Activated CD4-positive, alpha-beta memory T cell treated with anti-CD3 and anti-CD28 coated beads, Interleukin-2, amount 10 ng/mL, durations not matched to agents 7 days and 5 days (primary cell): ENCODE measurements around the gene FAM180A. TPM values are rescaled to one million over a fixed set of nuclear protein-coding genes. Genes with fewer than 3 reads are reported as not detected.
"Not testable (repeated sequence)": the region's sequence is repeated elsewhere in the genome, so short reads cannot be mapped to it uniquely, and the experiment has no call there.

Experiments used
- CTCF ChIA-PET: fragments of 350-600 bp; sonication (Branson Sonifier 250); formaldehyde crosslinking; loops from one replicate; lab custom pipeline; 2021; ENCODE audit warnings: antibody characterized with exemption, inconsistent platforms; lab: Charles Lee
- POLR2A ChIA-PET: fragments of 350-600 bp; sonication (Branson Sonifier 250); formaldehyde crosslinking; loops from one replicate; lab custom pipeline; 2021; ENCODE audit warnings: antibody characterized with exemption; lab: Charles Lee
- DNase-seq: peaks from one replicate; pipeline ENCODE4 v3.0.0-alpha.2; 2020
- H3K27ac Mint-ChIP-seq: one replicate; pipeline ENCODE4 v1.8.0; 2021; ENCODE audit warnings: mild to moderate bottlenecking, mixed read lengths
- H3K27me3 Mint-ChIP-seq: one replicate; pipeline ENCODE4 v1.8.0; 2021; ENCODE audit warnings: mixed read lengths
- H3K36me3 Mint-ChIP-seq: one replicate; pipeline ENCODE4 v1.8.0; 2021; ENCODE audit warnings: low read depth, mixed read lengths
- H3K4me1 Mint-ChIP-seq: one replicate; pipeline ENCODE4 v1.8.0; 2021; ENCODE audit warnings: mixed read lengths
- H3K4me3 Mint-ChIP-seq: one replicate; pipeline ENCODE4 v1.8.0; 2021; ENCODE audit warnings: mild to moderate bottlenecking, mixed read lengths
- H3K9me3 Mint-ChIP-seq: one replicate; pipeline ENCODE4 v1.8.0; 2021; ENCODE audit warnings: mixed read lengths
- total RNA-seq, 2 experiments: library from RNA; stranded (reverse); gene quantifications; one replicate each; pipeline ENCODE4 v1.2.3, GENCODE V29; 2021

FAM180A gene
- total RNA-seq, 2 experiments from 2014 or later, result not detected

- Mint-ChIP-seq H3K9me3 (no peaks in the 10 kb centered on the region), H3K4me1 (no peaks in the 10 kb centered on the region), H3K36me3 (no peaks in the 10 kb centered on the region), H3K4me3 (no peak overlapping the region), H3K27ac (no peak overlapping the region), H3K27me3 (peaks cover 21% of the 10 kb centered on the region)
- ChIA-PET POLR2A (no interaction called here), CTCF (no interaction called here)
- DNase-seq, result no peak
These were observed 34.2 kb upstream of the FAM180A start for GRCh38 chr7:135782801-135783200.

DNA sequence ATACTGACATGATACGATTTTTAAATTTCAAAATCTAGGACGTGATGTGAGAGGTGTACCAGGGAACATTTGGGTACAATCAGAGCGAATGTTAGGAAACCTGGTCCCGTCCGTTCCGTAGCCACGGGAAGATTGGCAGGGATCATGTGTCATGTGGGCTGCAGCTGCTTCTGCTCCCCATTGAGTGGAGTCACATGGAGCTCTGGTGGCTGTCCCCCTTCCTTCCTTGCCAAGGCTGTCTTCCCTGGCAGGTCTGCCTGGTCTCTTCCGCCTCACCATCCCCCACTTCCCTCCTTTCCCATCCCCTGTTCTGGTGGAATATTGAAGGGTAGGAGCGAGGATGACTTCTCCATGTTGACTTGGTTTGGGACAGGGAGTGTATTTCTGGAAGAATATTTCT lies 33.8 kb upstream of the FAM180A start:
- Mint-ChIP-seq H3K36me3 (no peaks in the 10 kb centered on the region), H3K27me3 (peaks cover 21% of the 10 kb centered on the region), H3K9me3 (no peaks in the 10 kb centered on the region), H3K4me3 (no peak overlapping the region), H3K27ac (no peak overlapping the region), H3K4me1 (no peaks in the 10 kb centered on the region)
- CTCF ChIA-PET, result no interaction called here
- POLR2A ChIA-PET, result no interaction called here
- DNase-seq, result no peak

DNA sequence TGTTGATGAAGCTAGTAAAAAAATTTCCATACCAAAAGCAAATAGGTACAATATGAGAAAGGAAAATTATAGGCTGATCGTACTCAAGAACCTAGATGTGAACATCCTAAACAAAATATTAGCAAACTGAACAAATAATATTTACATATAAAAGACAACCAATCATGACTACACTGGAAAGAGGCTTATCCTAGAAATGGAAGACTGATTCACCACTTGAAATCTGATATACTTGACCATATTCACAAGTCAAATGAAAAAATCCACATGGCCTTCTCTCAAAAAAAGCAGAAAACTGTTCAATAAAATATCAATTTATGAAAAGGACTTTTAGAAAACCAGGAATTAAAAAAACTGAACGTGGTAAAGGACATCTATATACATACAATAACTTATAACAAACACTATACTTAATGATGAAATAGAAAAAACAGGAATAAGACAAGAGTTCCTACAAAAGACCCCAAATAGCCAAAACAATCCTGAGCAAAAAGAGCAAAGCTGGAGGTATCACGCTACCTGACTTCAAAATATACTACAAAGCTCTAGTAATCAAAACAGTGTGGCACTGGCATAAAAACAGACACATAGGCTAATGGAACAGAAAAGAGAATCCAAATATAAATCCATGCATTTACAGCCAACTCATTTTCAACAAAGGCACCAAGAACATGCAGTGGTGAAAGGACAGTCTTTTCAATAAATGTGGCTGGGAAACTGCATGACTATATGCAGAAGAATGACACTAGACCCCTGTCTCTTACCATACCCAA lies 29.2 kb upstream of the FAM180A start:
- ChIA-PET CTCF (no interaction called here), POLR2A (no interaction called here)
- no peaks in the 10 kb centered on the region for H3K4me1 Mint-ChIP-seq
- no peaks in the 10 kb centered on the region for H3K9me3 Mint-ChIP-seq
- no peak overlapping the region for H3K27ac Mint-ChIP-seq
- H3K4me3 Mint-ChIP-seq, result no peak overlapping the region
- peaks cover 14% of the 10 kb centered on the region for H3K27me3 Mint-ChIP-seq
- H3K36me3 Mint-ChIP-seq, result no peaks in the 10 kb centered on the region
- no peak for DNase-seq

- H3K27ac Mint-ChIP-seq, H3K9me3 Mint-ChIP-seq, H3K4me1 Mint-ChIP-seq, H3K36me3 Mint-ChIP-seq, DNase-seq, CTCF ChIA-PET, H3K4me3 Mint-ChIP-seq, POLR2A ChIA-PET: not testable (repeated sequence)
- H3K27me3 Mint-ChIP-seq, result peaks cover 14% of the 10 kb centered on the region
These were observed 27.3 kb upstream of the FAM180A start for GRCh38 chr7:135775915-135776314.

DNA sequence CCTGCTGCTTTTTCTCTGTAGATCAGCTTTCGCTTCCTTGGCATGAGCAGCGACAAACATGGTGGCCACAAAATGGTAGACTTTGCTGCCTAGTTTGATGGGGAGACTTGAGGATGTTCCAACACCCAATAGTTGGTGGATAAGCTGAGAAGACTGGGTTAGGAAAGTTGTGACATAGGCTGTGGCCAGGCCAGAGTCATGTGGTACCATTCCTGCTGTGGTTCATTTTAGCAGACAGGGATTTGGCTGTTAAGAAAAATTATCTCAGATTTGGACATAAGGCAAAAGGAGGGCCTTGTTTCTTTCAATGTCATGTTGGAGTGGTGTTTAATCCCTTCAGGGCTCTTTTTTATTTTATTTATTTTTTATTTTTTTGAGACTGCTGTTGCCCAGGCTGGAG lies 26.6 kb upstream of the FAM180A start:
- Mint-ChIP-seq H3K4me3 (no peak overlapping the region), H3K36me3 (no peaks in the 10 kb centered on the region), H3K4me1 (no peaks in the 10 kb centered on the region), H3K9me3 (no peaks in the 10 kb centered on the region), H3K27me3 (peaks cover 14% of the 10 kb centered on the region), H3K27ac (no peak overlapping the region)
- ChIA-PET POLR2A (no interaction called here), CTCF (no interaction called here)
- DNase-seq, result no peak

DNA sequence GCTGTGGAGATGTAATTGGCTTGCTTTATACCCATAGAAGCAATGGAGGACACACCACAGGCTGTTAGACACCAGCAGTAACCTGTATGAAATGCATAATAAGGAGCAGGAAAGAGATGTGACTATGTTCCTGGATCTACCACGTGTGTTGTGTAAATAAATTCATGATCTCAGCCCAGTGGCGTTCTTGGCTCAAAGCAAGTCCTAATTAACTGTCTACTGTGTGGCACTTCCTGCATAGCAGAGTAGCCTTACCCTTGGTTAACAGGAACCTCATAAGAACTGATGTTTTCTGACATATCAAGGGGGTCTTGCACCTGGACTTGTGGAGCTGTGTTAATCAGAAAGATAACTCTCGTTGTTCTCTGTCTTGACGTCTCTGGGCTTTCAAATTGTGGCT lies 25.7 kb upstream of the FAM180A start:
- POLR2A ChIA-PET, result no interaction called here
- Mint-ChIP-seq H3K9me3 (no peaks in the 10 kb centered on the region), H3K4me1 (no peaks in the 10 kb centered on the region), H3K4me3 (no peak overlapping the region), H3K27me3 (peaks cover 16% of the 10 kb centered on the region), H3K27ac (no peak overlapping the region), H3K36me3 (no peaks in the 10 kb centered on the region)
- CTCF ChIA-PET, result no interaction called here
- no peak for DNase-seq

DNA sequence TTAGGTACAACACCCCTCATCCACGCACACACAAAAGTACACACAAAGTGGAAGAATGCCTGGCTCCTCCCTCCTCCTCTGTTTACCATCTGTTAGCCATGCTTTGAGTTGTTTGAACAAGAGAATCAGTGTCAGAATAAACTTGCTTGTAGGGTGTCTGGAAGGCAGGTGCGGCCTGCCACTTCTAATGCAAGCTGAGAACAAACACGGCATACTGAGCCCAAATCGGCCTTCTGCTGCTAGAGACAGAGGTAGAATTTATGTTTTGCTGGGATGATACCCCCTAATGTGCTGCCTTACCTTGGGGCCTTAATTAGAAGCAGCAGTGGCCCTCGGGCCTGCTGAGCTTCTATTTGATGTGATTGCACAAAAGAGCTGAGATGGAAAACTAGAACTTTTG lies 24.9 kb upstream of the FAM180A start:
- Mint-ChIP-seq H3K4me1 (no peaks in the 10 kb centered on the region), H3K9me3 (no peaks in the 10 kb centered on the region), H3K36me3 (no peaks in the 10 kb centered on the region), H3K27ac (no peak overlapping the region), H3K27me3 (peaks cover 8% of the 10 kb centered on the region), H3K4me3 (no peak overlapping the region)
- no peak for DNase-seq
- ChIA-PET CTCF (no interaction called here), POLR2A (no interaction called here)

- DNase-seq, result no peak
- ChIA-PET POLR2A (no interaction called here), CTCF (no interaction called here)
- Mint-ChIP-seq H3K9me3 (no peaks in the 10 kb centered on the region), H3K4me1 (no peaks in the 10 kb centered on the region), H3K4me3 (no peak overlapping the region), H3K27ac (no peak overlapping the region), H3K36me3 (no peaks in the 10 kb centered on the region), H3K27me3 (peaks cover 2% of the 10 kb centered on the region)
These were observed 24.1 kb upstream of the FAM180A start for GRCh38 chr7:135772639-135773222.

GRCh38 chr7:135771961-135772638 lies 23.5 kb upstream of the FAM180A start:
- Mint-ChIP-seq H3K36me3 (no peaks in the 10 kb centered on the region), H3K4me1 (no peaks in the 10 kb centered on the region), H3K27me3 (peaks cover 2% of the 10 kb centered on the region), H3K9me3 (no peaks in the 10 kb centered on the region), H3K27ac (no peak overlapping the region), H3K4me3 (no peak overlapping the region)
- POLR2A ChIA-PET, result no interaction called here
- CTCF ChIA-PET, result no interaction called here
- no peak for DNase-seq

DNA sequence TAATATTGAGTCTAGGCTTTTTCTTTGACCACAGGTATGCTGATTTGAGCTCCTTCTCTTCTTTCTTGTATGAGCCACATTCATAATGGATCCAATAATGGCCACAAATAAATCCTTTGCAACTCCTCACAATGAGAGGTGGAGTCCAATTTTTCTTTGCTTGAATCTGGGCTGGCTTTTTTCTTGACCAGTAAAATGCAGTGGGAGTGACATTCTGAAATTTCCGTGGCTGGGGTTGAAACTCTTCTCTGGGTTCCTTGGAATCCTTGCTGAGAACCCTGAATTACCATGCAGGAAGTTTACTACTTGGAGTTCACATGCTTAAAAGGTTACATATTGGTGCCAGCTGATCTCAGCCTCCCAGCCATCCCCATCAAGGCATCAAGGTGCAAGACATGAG lies 22.4 kb upstream of the FAM180A start:
- H3K36me3 Mint-ChIP-seq, result no peaks in the 10 kb centered on the region
- no peaks in the 10 kb centered on the region for H3K9me3 Mint-ChIP-seq
- no peak for DNase-seq
- ChIA-PET CTCF (no interaction called here), POLR2A (no interaction called here)
- H3K27me3 Mint-ChIP-seq, result peaks cover 6% of the 10 kb centered on the region
- no peaks in the 10 kb centered on the region for H3K4me1 Mint-ChIP-seq
- H3K27ac Mint-ChIP-seq, result no peak overlapping the region
- no peak overlapping the region for H3K4me3 Mint-ChIP-seq

- no peak overlapping the region for H3K4me3 Mint-ChIP-seq
- no peaks in the 10 kb centered on the region for H3K9me3 Mint-ChIP-seq
- peaks cover 11% of the 10 kb centered on the region for H3K27me3 Mint-ChIP-seq
- H3K27ac Mint-ChIP-seq, result no peak overlapping the region
- H3K36me3 Mint-ChIP-seq, result no peaks in the 10 kb centered on the region
- ChIA-PET CTCF (no interaction called here), POLR2A (no interaction called here)
- no peak for DNase-seq
- H3K4me1 Mint-ChIP-seq, result no peaks in the 10 kb centered on the region
These were observed 21.6 kb upstream of the FAM180A start for GRCh38 chr7:135770139-135770710.

- DNase-seq, result no peak
- Mint-ChIP-seq H3K36me3 (no peaks in the 10 kb centered on the region), H3K4me3 (no peak overlapping the region), H3K4me1 (no peaks in the 10 kb centered on the region), H3K9me3 (no peaks in the 10 kb centered on the region), H3K27me3 (peaks cover 13% of the 10 kb centered on the region), H3K27ac (no peak overlapping the region)
- ChIA-PET CTCF (no interaction called here), POLR2A (no interaction called here)
These were observed 20.6 kb upstream of the FAM180A start for GRCh38 chr7:135769005-135769802.

GRCh38 chr7:135768467-135768866 lies 19.9 kb upstream of the FAM180A start:
- Mint-ChIP-seq H3K4me3 (no peak overlapping the region), H3K36me3 (no peaks in the 10 kb centered on the region), H3K4me1 (no peaks in the 10 kb centered on the region), H3K9me3 (no peaks in the 10 kb centered on the region), H3K27me3 (peaks cover 17% of the 10 kb centered on the region), H3K27ac (no peak overlapping the region)
- POLR2A ChIA-PET, result no interaction called here
- DNase-seq, result no peak
- CTCF ChIA-PET, result no interaction called here
